BLaER1 (cell line): Measurements from ENCODE around the gene MMP19.

Experiments
- H3K27ac ChIP-seq: shearing (Covaris generic); formaldehyde crosslinking; 2 replicates; pipeline ENCODE4 v1.8.1; 2022
- H3K27me3 ChIP-seq: shearing (Covaris generic); formaldehyde crosslinking; 2 replicates; pipeline ENCODE4 v1.8.1; 2022
- H3K36me3 ChIP-seq: shearing (Covaris generic); formaldehyde crosslinking; 2 replicates; pipeline ENCODE4 v1.8.1; 2022
- H3K4me1 ChIP-seq: shearing (Covaris generic); formaldehyde crosslinking; 2 replicates; pipeline ENCODE4 v1.8.1; 2022
- H3K4me2 ChIP-seq: shearing (Covaris generic); formaldehyde crosslinking; 2 replicates; pipeline ENCODE4 v1.8.1; 2022
- H3K4me3 ChIP-seq: shearing (Covaris generic); formaldehyde crosslinking; 2 replicates; pipeline ENCODE4 v1.8.1; 2022
- H3K9ac ChIP-seq: shearing (Covaris generic); formaldehyde crosslinking; 2 replicates; pipeline ENCODE4 v1.8.1; 2022
- H3K9me3 ChIP-seq: shearing (Covaris generic); formaldehyde crosslinking; 2 replicates; pipeline ENCODE4 v1.8.1; 2022
- H4K20me1 ChIP-seq: shearing (Covaris generic); formaldehyde crosslinking; 2 replicates; pipeline ENCODE4 v1.8.1; 2022
- Cebpa-rat ChIP-seq: shearing (Covaris generic); IDR thresholded peaks from 2 replicates; pipeline ENCODE4 v1.8.1; 2022

Gene MMP19

GRCh38 chr12:55788546-55788945, 54.2 kb downstream of the MMP19 start:
- no peak overlapping the region for H3K4me3 ChIP-seq
- no peak overlapping the region for H3K9ac ChIP-seq
- no peak overlapping the region for H3K4me2 ChIP-seq
- no peaks in the 10 kb centered on the region for H3K9me3 ChIP-seq
- H3K36me3 ChIP-seq, result peaks cover 100% of the 10 kb centered on the region
- TF ChIP-seq Cebpa-rat, result no peak
- 0 out of 2 replicates have a peak, but pooled peaks cover 8% of the 10 kb centered on the region for H4K20me1 ChIP-seq
- H3K4me1 ChIP-seq, result no peaks in the 10 kb centered on the region
- H3K27ac ChIP-seq, result no peak overlapping the region
- no peaks in the 10 kb centered on the region for H3K27me3 ChIP-seq
